Measurements from ENCODE around the gene ACER1.
A peak's percentile ranks its signal among the peaks of the same experiment; 100 is the strongest.

The ACER1 gene

DNA sequence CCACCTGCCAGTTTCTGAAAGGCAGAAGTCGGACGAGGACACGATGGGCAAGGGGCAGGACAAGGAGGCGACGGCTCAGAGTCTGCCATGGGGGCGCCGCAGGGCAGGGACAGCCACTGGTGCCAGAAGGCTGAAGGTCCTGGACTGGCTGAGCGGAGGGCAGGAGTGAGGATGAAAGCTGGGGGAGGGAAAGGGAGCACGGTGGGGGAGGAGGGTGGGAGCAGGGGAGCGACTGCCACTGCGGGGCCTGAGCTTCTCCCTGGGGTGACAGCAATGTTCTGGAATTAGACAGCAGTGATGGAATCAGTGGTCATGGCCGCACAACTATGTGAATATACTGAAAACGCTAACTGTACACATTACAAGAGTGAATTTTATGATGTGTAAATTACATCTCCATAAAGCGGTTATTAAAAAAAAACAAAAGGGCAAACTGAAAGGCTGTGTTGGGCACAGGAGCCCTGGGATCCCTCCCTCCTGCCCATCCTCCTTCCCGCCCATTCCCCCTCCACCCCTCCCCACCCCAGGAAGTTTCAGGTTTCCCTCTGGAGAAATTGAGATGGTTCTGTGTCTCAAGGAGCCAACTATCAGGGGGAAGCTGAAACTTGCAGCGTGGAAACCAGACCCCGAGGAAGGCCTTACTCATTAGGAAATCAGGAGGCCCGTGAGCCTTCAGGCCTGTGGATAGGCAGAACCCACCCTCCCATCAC lies 69.5 kb downstream of the ACER1 start:
- H3K4me3 ChIP-seq (ENCODE audit: low read depth, low read length) = no peak overlapping the region
- no peak for DNase-seq (ENCODE audit: low read depth)
- in situ Hi-C loops (cut with HindIII; ENCODE audit: low sequenced_read_pairs) = no loop called here
- TF ChIP-seq, protein P1, sequence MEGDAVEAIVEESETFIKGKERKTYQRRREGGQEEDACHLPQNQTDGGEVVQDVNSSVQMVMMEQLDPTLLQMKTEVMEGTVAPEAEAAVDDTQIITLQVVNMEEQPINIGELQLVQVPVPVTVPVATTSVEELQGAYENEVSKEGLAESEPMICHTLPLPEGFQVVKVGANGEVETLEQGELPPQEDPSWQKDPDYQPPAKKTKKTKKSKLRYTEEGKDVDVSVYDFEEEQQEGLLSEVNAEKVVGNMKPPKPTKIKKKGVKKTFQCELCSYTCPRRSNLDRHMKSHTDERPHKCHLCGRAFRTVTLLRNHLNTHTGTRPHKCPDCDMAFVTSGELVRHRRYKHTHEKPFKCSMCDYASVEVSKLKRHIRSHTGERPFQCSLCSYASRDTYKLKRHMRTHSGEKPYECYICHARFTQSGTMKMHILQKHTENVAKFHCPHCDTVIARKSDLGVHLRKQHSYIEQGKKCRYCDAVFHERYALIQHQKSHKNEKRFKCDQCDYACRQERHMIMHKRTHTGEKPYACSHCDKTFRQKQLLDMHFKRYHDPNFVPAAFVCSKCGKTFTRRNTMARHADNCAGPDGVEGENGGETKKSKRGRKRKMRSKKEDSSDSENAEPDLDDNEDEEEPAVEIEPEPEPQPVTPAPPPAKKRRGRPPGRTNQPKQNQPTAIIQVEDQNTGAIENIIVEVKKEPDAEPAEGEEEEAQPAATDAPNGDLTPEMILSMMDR (IDR thresholded peaks at IDR 0.05; ENCODE audit: low read depth, low read length, missing control alignments) = no peak

- DNase-seq (ENCODE audit: low read depth) = no peak
- TF ChIP-seq, protein P1 (IDR thresholded peaks at IDR 0.05; ENCODE audit: low read depth, low read length, missing control alignments) = no peak
- in situ Hi-C loops (cut with HindIII; ENCODE audit: low sequenced_read_pairs) = no loop called here
- no peak overlapping the region for H3K4me3 ChIP-seq (ENCODE audit: low read depth, low read length)
Observed at GRCh38 chr19:6263306-6263705, 70.1 kb downstream of the ACER1 start.

DNA sequence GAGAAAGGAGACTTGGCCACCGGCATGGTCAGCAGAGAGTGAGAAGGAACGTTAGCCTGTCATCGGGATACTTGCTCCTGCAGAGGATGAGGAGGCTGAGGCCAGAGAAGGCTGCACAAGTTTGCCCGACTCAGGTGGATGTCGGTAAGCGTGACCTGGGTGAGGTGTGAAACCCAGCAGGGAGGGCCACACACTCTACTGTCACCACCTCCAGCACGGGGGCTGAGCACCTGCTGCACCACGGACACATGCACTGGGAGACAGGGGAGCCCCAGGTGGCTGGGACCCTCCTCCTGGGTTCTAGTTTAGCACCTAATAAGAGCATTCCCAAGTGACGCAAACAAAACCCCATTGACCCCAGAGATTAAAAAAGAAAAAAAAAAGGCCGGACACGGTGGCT lies 70.9 kb downstream of the ACER1 start:
- TF ChIP-seq, protein P1 (IDR thresholded peaks at IDR 0.05; ENCODE audit: low read depth, low read length, missing control alignments) = no peak
- H3K4me3 ChIP-seq (ENCODE audit: low read depth, low read length) = no peak overlapping the region
- in situ Hi-C loops (cut with HindIII; ENCODE audit: low sequenced_read_pairs) = no loop called here
- no peak for DNase-seq (ENCODE audit: low read depth)

- TF ChIP-seq, protein P1 (IDR thresholded peaks at IDR 0.05; ENCODE audit: low read depth, low read length, missing control alignments) = no peak
- in situ Hi-C loops (cut with HindIII; ENCODE audit: low sequenced_read_pairs) = no loop called here
- H3K4me3 ChIP-seq (ENCODE audit: low read depth, low read length) = no peak overlapping the region
- no peak for DNase-seq (ENCODE audit: low read depth)
Observed at GRCh38 chr19:6261883-6262282, 71.5 kb downstream of the ACER1 start.

GRCh38 chr19:6260912-6261650 lies 72.3 kb downstream of the ACER1 start:
- H3K4me3 ChIP-seq (ENCODE audit: low read depth, low read length) = no peak overlapping the region
- in situ Hi-C loops (cut with HindIII; ENCODE audit: low sequenced_read_pairs) = no loop called here
- DNase-seq (ENCODE audit: low read depth) = no peak
- TF ChIP-seq, protein P1 (IDR thresholded peaks at IDR 0.05; ENCODE audit: low read depth, low read length, missing control alignments) = peak; percentile 79

- in situ Hi-C loops (cut with HindIII; ENCODE audit: low sequenced_read_pairs) = no loop called here
- DNase-seq (ENCODE audit: low read depth) = no peak
- TF ChIP-seq, protein P1 (IDR thresholded peaks at IDR 0.05; ENCODE audit: low read depth, low read length, missing control alignments) = no peak
- H3K4me3 ChIP-seq (ENCODE audit: low read depth, low read length) = no peak overlapping the region
Observed at GRCh38 chr19:6260376-6260775, 73.0 kb downstream of the ACER1 start.

Data from astrocyte of the cerebellum (primary cell).